Hepatocyte (in vitro differentiated cells): Measurements from ENCODE around the gene CMIP.

ENCODE experiments used
- EZH2 ChIP-seq: fragments of 200-600 bp; sonication (generic); IDR thresholded peaks from 2 replicates; pipeline ENCODE4 v1.6.1; 2016; ENCODE audit warnings: antibody characterized with exemption, mild to moderate bottlenecking, borderline replicate concordance
- TF ChIP-seq, protein P1 (sequence below): fragments of 200-600 bp; sonication (generic); IDR thresholded peaks from 2 replicates; pipeline ENCODE4 v1.5.1; 2016; ENCODE audit warnings: antibody characterized with exemption, mild to moderate bottlenecking; ENCODE audit not compliant: poor library complexity

DNA sequence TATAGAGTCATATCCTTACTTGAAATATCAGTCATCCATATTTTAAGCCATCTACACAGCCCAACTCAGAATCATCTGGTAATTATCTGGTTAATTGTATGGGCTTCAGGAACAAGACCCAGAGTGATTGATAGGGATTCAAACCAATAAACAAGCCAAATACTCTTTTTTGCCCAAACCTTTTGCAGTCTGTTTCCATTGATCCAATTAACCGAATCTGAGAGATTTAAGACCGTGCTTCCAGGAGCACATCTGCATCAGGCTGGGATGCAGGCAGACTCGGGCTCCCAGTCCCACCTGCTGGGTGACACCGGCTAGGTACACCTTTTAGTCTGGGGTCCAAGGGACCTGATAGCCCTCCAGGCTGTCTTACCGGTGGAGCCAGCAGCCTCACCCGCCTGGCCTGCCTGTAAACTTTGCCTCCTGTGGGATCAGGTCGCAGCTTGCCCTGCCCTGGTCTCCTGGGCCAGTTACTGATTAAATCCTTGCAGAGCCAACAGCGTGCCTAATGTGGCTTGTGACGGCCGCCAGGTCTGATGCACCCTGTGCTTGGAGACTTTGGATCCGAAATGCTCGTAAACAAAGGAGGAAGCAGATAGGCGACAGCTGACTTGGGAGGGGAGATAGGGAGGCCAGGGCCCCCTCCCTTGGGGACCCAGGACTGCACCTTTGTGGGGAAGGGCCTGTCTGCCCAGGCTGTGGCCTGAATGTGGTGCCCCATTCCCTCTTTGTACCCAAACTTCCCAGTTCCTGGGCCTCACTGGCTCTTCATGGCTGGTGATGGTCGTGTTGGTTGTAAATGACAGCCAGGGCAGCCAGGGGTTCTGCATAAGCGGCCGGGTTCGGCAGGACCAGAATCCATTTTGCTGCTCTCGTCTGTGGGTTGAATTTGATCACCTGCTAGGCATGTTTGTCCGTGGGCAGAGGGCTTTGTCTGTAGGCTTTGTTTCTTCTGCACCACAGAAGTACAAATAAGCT is 3.8 kb downstream of the CMIP start:
- TF ChIP-seq, protein P1, sequence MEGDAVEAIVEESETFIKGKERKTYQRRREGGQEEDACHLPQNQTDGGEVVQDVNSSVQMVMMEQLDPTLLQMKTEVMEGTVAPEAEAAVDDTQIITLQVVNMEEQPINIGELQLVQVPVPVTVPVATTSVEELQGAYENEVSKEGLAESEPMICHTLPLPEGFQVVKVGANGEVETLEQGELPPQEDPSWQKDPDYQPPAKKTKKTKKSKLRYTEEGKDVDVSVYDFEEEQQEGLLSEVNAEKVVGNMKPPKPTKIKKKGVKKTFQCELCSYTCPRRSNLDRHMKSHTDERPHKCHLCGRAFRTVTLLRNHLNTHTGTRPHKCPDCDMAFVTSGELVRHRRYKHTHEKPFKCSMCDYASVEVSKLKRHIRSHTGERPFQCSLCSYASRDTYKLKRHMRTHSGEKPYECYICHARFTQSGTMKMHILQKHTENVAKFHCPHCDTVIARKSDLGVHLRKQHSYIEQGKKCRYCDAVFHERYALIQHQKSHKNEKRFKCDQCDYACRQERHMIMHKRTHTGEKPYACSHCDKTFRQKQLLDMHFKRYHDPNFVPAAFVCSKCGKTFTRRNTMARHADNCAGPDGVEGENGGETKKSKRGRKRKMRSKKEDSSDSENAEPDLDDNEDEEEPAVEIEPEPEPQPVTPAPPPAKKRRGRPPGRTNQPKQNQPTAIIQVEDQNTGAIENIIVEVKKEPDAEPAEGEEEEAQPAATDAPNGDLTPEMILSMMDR, result no peak
- no peak for TF ChIP-seq EZH2
